CD4-positive, alpha-beta T cell treated with Interleukin-6 for 4 hours (primary cell): ENCODE data around the gene BTBD8.
"Not testable (repeated sequence)": the region's sequence is repeated elsewhere in the genome, so short reads cannot be mapped to it uniquely, and the experiment has no call there.

Experiments used
- DNase-seq: peaks from one replicate; pipeline ENCODE4 v3.0.0-alpha.2; 2020; ENCODE audit warnings: mixed read lengths

Gene BTBD8

GRCh38 chr1:92080128-92080985, at the start of gene BTBD8:
BTBD8 (plus strand) TSS chr1:92080345; CDS start chr1:92080572, 227 bp downstream.
- peak; percentile 92 for DNase-seq

GRCh38 chr1:92030656-92031107, 49.5 kb upstream of the BTBD8 start:
- DNase-seq: peak; percentile 12

GRCh38 chr1:92031281-92032110, 48.6 kb upstream of the BTBD8 start:
- DNase-seq: no peak

- DNase-seq: no peak
Observed at GRCh38 chr1:92037400-92037799, 42.7 kb upstream of the BTBD8 start.

- no peak for DNase-seq
Observed at GRCh38 chr1:92038695-92039346, 41.3 kb upstream of the BTBD8 start.

GRCh38 chr1:92040971-92041370, 39.2 kb upstream of the BTBD8 start:
- DNase-seq: no peak

GRCh38 chr1:92043621-92044020, 36.5 kb upstream of the BTBD8 start:
- no peak for DNase-seq

- no peak for DNase-seq
Observed at GRCh38 chr1:92045766-92046495, 34.2 kb upstream of the BTBD8 start.

GRCh38 chr1:92051948-92052347, 28.2 kb upstream of the BTBD8 start:
- no peak for DNase-seq

GRCh38 chr1:92065042-92065441, 15.1 kb upstream of the BTBD8 start:
- DNase-seq: no peak

- DNase-seq: no peak
Observed at GRCh38 chr1:92066321-92066720, 13.8 kb upstream of the BTBD8 start.

GRCh38 chr1:92070892-92071291, 9.3 kb upstream of the BTBD8 start:
- no peak for DNase-seq

- DNase-seq: not testable (repeated sequence)
Observed at GRCh38 chr1:92074446-92074845, 5.7 kb upstream of the BTBD8 start.

GRCh38 chr1:92075311-92075710, 4.8 kb upstream of the BTBD8 start, which contains the start of gene SETSIP:
SETSIP (minus strand) TSS chr1:92075411; CDS start chr1:92075411, 0 bp downstream.
- no peak for DNase-seq

- DNase-seq: no peak
Observed at GRCh38 chr1:92076363-92076762, 3.8 kb upstream of the BTBD8 start.

GRCh38 chr1:92078077-92078476, 2.1 kb upstream of the BTBD8 start:
- not testable (repeated sequence) for DNase-seq

GRCh38 chr1:92079441-92079840, 704 bp upstream of the BTBD8 start:
- DNase-seq: no peak

- DNase-seq: no peak
Observed at GRCh38 chr1:92081031-92081430, 886 bp downstream of the BTBD8 start.

GRCh38 chr1:92084651-92085050, 4.5 kb downstream of the BTBD8 start:
- no peak for DNase-seq

GRCh38 chr1:92085727-92086126, 5.6 kb downstream of the BTBD8 start:
- DNase-seq: no peak

- DNase-seq: no peak
Observed at GRCh38 chr1:92087542-92087941, 7.4 kb downstream of the BTBD8 start.

- no peak for DNase-seq
Observed at GRCh38 chr1:92091625-92092024, 11.5 kb downstream of the BTBD8 start.
